Measurements from ENCODE around the gene BRD3.

Gene BRD3

DNA sequence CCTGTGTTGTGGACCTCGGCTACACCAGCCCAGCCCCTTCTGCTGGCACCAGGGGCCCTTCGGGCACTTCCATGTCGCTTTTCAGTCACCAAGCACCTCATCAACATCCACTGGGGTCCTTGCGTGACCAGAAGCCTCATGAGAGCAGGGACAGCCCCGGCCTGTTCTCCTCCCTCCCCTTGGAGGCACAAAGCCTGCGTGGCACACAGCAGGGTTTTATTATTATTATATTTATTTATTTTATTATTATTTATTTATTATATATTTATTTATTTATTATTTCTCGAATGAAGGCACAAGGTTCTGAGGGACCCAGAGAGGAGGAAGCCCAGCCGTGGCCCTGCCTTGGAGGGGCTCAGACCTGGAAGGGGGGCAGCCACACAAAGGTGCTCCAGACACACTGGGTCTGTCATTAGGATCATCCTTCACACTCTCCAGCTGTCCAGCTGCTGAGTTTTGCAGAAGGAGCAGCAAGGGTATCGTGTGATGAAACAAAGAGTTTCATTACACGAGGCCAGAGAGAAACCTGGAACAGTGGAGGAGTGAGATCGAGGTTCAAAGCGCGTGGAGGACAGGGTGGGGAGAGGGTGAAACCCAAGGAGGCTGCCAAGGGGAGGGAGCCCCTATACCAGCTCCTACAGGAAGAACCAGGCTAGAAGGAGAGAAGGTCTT lies 80.9 kb downstream of the BRD3 start:
- peaks cover 3% of the 10 kb centered on the region for H3K36me3 Mint-ChIP-seq
- ATAC-seq (ENCODE audit: low read depth): no peak
- H3K4me3 Mint-ChIP-seq: peak overlapping the region; percentile 32
- H3K27ac Mint-ChIP-seq: peak overlapping the region; percentile 74
- DNase-seq (ENCODE audit: low spot score in 2 of 2): no peak
- peaks cover 47% of the 10 kb centered on the region for H3K4me1 Mint-ChIP-seq
- H3K27me3 Mint-ChIP-seq: no peaks in the 10 kb centered on the region
- no peaks in the 10 kb centered on the region for H3K9me3 Mint-ChIP-seq

DNA sequence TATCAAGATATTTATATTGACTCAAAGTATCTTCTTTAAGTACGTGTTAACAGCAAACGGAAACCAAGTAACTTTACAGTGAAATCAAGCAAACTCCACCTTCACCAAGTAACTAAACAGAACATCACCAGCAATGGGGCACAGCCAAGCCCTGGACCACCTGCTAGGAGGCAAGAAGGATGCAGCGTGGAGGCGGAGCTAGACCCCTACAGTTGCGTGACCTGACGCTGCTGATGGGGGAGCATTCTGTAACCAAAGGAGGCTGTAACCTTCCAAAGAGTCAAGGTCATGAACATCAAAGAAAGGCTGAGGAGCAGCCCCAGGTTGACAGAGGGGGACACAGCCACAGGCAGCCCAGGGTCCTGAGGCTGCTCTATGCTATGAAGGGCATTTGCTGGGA lies 81.8 kb downstream of the BRD3 start:
- Mint-ChIP-seq H3K27me3 (no peaks in the 10 kb centered on the region), H3K4me3 (no peak overlapping the region), H3K4me1 (peaks cover 51% of the 10 kb centered on the region), H3K27ac (peak overlapping the region; percentile 45), H3K9me3 (no peaks in the 10 kb centered on the region), H3K36me3 (peaks cover 3% of the 10 kb centered on the region)
- ATAC-seq (ENCODE audit: low read depth) (no peak), DNase-seq (ENCODE audit: low spot score in 2 of 2) (no peak)

DNA sequence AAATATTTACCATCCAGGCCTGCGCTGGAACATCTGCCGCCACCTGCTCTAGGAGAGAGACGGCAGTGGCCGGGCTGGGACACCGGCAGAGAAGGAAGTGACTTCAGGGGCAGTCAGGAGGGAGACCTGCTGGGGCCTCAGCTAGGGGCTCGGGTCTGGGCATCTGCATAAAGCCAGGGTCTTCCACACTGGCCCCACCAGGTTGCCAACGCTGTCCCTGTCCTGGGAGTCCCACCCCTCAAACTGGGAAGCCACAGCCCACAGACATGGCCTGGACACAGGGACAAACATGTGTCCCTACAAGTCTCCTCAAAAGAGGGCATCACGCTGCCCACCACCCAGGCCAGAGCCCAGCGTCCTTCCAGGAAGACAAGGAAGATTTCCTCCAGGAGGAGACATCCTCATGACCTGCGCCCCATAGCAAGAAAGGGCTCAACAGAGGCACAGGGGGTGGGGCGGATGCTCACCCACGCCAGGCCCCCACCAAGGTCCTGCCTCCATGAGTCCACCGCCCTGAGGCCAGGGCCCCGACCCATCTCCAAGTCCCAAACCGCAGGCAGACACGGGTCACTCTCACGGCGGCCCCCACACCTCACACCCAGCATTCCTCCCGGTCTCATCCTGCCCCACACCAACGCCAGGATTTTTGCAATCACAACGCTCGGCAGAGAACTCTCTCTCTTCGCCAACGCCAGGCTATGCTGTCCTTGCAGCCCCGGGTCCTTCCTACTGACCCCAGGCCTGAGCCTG lies 84.7 kb downstream of the BRD3 start:
- Mint-ChIP-seq H3K9me3 (no peaks in the 10 kb centered on the region), H3K36me3 (peaks cover 3% of the 10 kb centered on the region), H3K27me3 (no peaks in the 10 kb centered on the region), H3K4me3 (no peak overlapping the region), H3K4me1 (peaks cover 50% of the 10 kb centered on the region), H3K27ac (peak overlapping the region; percentile 63)
- DNase-seq (ENCODE audit: low spot score in 2 of 2): no peak
- ATAC-seq (ENCODE audit: low read depth): no peak

DNA sequence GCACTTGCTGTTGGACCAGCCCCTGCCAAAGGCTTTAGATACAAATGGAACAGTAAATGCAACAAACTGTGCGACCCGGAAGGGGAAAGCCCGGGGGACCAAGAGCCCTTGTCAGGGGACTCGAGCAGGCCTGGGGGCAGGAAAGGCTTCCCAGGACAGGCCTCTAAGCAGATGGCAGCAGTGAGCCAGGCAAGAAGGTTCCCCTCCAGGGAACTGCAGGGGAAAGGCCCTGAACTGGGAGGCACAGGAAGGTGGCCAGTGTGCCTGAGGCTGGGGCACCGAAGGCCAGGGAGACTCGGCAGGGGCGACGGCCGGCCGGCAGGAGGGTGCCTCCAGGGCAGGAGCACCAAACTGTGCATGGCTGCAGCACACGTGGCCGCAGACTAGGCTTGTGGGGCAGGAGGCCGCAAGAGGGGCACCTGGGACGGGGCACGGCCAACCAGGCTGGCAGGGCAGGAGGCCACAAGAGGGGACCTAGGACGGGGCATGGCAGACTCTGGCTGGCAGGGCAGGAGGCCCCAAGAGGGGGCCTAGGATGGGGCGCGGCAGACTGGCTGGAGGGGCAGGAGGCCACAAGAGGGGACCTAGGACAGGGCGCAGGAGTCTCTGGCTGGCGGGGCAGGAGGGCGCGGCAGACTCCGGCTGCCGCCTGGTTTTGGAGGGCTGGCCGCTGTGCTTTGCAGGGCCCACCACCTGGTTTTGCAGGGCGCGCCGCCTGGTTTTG lies 85.7 kb downstream of the BRD3 start:
- DNase-seq (ENCODE audit: low spot score in 2 of 2) (no peak), ATAC-seq (ENCODE audit: low read depth) (no peak)
- Mint-ChIP-seq H3K36me3 (peaks cover 2% of the 10 kb centered on the region), H3K27ac (peak overlapping the region; percentile 20), H3K9me3 (no peaks in the 10 kb centered on the region), H3K4me1 (peaks cover 47% of the 10 kb centered on the region), H3K27me3 (no peaks in the 10 kb centered on the region), H3K4me3 (no peak overlapping the region)

DNA sequence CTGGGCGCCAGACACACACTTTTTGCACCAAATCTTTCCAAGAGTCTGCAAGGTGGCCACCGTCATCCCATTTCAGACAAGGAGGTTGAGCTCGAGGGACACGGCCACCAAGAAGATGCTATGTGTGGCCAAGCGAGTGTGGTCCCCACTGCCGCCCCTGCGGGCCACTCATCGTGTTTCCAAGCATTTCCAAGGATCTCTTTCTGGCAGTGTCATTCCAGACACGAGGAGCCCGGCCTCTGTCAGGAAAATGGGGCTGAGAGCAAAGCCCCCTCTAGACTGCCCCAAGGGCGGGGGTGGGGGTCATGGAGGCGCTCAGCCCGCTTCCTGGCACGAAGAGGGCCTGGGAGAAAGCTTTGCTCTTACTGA lies 86.3 kb downstream of the BRD3 start:
- no peak for ATAC-seq (ENCODE audit: low read depth)
- DNase-seq (ENCODE audit: low spot score in 2 of 2): no peak
- Mint-ChIP-seq H3K36me3 (peaks cover 2% of the 10 kb centered on the region), H3K4me1 (peaks cover 44% of the 10 kb centered on the region), H3K27me3 (no peaks in the 10 kb centered on the region), H3K4me3 (peak overlapping the region; percentile 9), H3K27ac (peak overlapping the region; percentile 20), H3K9me3 (no peaks in the 10 kb centered on the region)

DNA sequence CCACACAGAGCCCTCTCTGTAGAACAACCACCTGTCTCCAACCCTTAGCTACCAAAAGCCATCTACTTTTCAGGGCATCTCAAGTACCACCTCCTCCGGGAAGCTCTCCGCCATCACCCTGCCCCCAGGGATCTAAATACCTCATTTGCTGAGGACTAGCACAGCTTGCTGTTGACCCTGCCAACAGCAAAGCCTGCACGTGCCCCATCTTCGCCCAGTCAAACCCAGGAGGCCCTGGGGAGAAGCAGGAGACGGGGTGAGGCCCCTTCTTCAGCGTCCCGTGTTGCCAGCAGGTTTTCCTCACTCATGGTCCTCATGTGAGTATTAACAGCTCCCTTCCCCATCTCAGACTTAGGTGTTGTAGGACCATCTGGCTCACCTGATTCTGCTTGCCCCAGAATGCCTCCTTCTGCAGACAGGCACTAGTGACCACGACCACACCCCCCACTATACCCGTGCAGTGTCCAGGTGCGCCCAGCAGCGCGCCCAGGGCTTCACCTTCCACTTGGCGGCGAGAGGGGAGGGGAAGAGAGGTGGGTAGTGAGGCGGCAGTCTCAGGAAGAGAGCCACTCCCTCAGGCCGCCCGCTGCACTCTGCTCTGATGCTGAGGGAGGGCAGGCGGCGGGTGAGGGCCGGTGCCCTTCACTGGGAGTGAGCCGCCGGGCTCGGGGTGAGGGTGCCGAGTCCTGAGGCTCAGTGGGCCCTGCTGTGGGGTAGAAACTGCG lies 86.8 kb downstream of the BRD3 start:
- DNase-seq (ENCODE audit: low spot score in 2 of 2) (no peak), ATAC-seq (ENCODE audit: low read depth) (no peak)
- Mint-ChIP-seq H3K4me1 (peaks cover 39% of the 10 kb centered on the region), H3K4me3 (peak overlapping the region; percentile 67), H3K27me3 (no peaks in the 10 kb centered on the region), H3K27ac (peak overlapping the region; percentile 21), H3K36me3 (peaks cover 2% of the 10 kb centered on the region), H3K9me3 (no peaks in the 10 kb centered on the region)

Data from memory B cell (primary cell).